Muscle of arm (tissue), 14 donors: ENCODE data around the gene EBLN2. TPM values are rescaled to one million over a fixed set of nuclear protein-coding genes. Genes with fewer than 3 reads are reported as not detected.

Experiments used
- DNase-seq: peaks from one replicate; pipeline ENCODE4 v3.0.0-alpha.2; 2013
- long read RNA-seq, 11 donors: transcript quantifications; one replicate each; lab custom pipeline, GENCODE V29; 2026
- polyA plus RNA-seq, 12 donors: library from polyadenylated mRNA; unstranded; fragments of 120-200 nt; gene quantifications; one replicate each; pipeline ENCODE4 v1.2.1, GENCODE V29; 2013; ENCODE audit not compliant: insufficient read length in 12 of 12

EBLN2 gene
- polyA plus RNA-seq: 1 to 10 TPM in 11 of 12 donors, not detected in 1; 1.4 to 8.7 (median 3.6) TPM
- long read RNA-seq, donor 1, transcript EBLN2-201 (1 exons, 1,679 nt): major isoform, 6 of 6 reads
- long read RNA-seq, donor 1, partial matches to known transcripts: 0 of 6 reads
- long read RNA-seq, donor 1, other reads (novel, unspliced or antisense): 0 of 6 reads
- long read RNA-seq, donor 2, partial matches to known transcripts: 0 of 1 reads
- long read RNA-seq, donor 2, other reads (novel, unspliced or antisense): 0 of 1 reads
- long read RNA-seq, donor 3, partial matches to known transcripts: 0 of 3 reads
- long read RNA-seq, donor 3, other reads (novel, unspliced or antisense): 0 of 3 reads
- long read RNA-seq, donor 4, partial matches to known transcripts: 0 of 1 reads
- long read RNA-seq, donor 4, other reads (novel, unspliced or antisense): 0 of 1 reads
- long read RNA-seq, donor 5, partial matches to known transcripts: 0 of 1 reads
- long read RNA-seq, donor 5, other reads (novel, unspliced or antisense): 0 of 1 reads
- long read RNA-seq, donor 6, partial matches to known transcripts: 0 of 1 reads
- long read RNA-seq, donor 6, other reads (novel, unspliced or antisense): 0 of 1 reads
- long read RNA-seq, donor 7: 0 reads
- long read RNA-seq, donor 8, partial matches to known transcripts: 0 of 1 reads
- long read RNA-seq, donor 8, other reads (novel, unspliced or antisense): 0 of 1 reads
- long read RNA-seq, donor 9: 0 reads
- long read RNA-seq, donor 10: 0 reads
- long read RNA-seq, donor 11, partial matches to known transcripts: 0 of 1 reads
- long read RNA-seq, donor 11, other reads (novel, unspliced or antisense): 0 of 1 reads

GRCh38 chr3:73061416-73061815, at the start of gene EBLN2:
EBLN2 (plus strand) TSS chr3:73061659; CDS start chr3:73062082, 423 bp downstream.
- DNase-seq: no peak

DNA sequence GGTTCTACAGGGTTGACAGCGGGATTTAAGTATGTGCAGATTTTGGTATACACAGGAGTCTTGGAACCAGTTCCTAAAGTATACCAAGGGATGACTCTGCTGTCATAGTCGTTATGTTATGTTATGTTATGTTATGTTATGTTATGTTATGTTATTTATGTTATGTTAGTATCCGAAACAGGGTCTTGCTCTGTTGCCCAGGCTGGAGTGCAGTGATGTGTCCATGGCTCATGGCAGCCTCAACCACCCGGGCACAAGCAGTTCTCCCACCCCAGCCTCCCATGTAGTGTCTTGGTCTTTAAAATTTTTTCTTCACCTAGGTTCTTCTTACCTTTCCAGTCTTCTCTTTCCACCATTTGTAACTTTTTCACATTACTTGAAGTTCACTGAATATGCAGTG, 43.2 kb upstream of the EBLN2 start:
- no peak for DNase-seq

- no peak for DNase-seq
Observed at GRCh38 chr3:73018790-73019441, 42.5 kb upstream of the EBLN2 start.

DNA sequence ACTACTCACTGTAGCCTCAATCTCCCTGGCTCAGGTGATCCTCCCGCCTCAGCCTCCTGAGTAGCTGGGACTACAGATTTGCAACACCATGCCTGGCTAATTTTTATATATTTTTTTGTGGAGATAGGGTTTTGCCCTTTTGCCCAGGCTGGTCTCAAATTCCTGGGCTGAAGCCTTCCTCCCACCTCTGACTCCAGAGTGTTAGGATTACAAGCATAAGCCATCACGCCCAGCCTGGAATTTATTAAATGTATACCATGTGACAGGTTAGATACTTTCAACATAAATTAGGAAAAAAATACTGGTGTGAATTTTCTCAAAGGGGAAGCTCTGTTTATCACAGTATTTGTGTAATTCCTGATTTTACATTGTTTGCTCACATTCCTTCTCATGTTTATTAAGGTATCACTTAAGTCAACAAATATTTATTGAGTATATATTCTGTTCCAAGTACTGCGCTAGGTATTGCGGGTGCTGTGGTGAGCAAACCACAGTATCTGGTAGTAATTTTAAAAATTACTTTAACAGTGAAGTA, 40.1 kb upstream of the EBLN2 start:
- DNase-seq: no peak

- DNase-seq: no peak
Observed at GRCh38 chr3:73024836-73025235, 36.6 kb upstream of the EBLN2 start.

GRCh38 chr3:73026111-73026759, 35.2 kb upstream of the EBLN2 start:
- DNase-seq: no peak

GRCh38 chr3:73026760-73027113, 34.7 kb upstream of the EBLN2 start:
- DNase-seq: no peak

DNA sequence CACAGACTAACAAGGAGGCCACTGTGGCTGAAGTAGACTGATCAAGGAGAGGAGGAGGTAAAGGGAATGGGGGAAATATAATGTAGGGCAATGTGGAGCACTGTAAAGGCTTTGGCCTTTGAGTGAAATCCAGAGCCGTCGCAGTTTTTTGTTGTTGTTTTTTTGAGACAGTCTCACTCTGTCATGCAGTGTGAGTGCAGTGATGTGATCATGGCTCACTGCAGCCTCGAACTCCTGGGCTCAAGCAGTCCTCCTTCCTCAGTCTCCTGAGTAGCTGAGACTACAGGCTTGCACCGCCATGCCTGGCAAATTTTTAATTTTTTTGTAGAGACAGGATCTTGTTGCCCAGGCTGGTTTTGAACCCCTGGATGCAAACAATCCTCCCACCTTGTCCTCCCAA, 32.7 kb upstream of the EBLN2 start:
- no peak for DNase-seq

DNA sequence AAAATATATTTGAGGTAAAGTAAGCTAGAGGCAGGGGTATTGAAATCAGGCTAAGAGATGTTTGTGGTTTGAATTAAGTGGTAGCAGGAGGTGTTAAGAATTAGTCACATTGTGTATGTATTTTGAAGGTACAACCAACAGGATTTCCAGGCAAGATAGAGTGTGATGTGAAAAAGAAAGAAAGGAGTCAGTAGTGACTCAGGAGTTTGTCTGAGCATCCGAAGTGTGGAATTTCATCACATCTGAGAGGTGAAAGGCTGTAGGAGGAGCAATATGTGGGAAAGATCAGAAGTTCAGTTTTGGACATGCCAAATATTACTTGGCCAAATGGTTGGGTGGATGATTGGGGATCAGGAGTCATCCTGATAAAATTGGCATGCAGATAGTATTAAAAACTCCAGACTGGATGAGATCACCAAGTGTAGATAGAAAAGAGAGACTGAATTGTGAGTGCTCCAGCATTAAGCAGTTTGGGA, 32.1 kb upstream of the EBLN2 start:
- peak; percentile 17 for DNase-seq

DNA sequence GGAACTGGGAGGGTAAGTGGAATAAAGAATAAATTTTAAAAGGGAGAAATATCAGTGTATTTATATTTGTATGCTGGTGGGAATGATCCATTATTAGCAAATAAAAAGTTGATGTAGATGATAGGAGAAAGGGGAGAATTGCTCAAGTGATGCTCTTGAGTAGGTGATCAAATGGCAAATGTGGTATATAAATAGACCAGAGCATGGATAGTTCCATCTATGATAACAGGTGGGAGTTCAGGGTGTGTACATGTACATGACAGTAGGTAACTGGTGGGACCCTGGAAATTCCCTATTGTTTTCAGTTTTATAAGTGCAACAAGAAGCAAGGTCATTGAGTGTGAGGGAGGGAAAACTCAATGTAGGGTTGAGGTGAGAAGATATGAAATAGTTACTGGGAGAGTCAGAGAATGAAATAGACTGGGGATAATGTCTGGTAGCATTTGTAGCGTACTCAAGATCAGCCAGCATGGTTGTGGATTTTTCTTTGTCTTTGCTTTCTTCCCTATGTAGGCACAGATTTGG, 31.3 kb upstream of the EBLN2 start:
- DNase-seq: no peak

- no peak for DNase-seq
Observed at GRCh38 chr3:73031573-73032103, 29.8 kb upstream of the EBLN2 start.

- DNase-seq: no peak
Observed at GRCh38 chr3:73036694-73037591, 24.5 kb upstream of the EBLN2 start.

GRCh38 chr3:73041537-73041936, 19.9 kb upstream of the EBLN2 start:
- DNase-seq: no peak

DNA sequence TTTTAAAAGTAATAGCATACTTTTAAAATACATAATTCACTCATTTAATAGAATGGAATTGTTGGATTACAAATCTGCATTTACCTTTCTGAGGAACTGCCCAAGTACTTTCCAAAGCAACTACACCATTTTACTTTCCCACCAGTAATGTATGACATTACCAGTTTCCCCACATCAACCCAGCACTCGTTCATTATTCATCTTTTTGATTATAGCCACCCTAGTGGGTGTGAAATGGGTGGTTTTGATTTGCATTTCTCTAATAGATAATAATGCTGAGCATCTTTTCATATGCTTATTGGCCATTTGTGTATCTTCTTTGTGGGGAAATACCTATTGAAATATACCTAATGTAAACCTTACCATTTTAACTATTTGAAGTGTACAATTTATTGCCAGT, 18.0 kb upstream of the EBLN2 start:
- DNase-seq: no peak

DNA sequence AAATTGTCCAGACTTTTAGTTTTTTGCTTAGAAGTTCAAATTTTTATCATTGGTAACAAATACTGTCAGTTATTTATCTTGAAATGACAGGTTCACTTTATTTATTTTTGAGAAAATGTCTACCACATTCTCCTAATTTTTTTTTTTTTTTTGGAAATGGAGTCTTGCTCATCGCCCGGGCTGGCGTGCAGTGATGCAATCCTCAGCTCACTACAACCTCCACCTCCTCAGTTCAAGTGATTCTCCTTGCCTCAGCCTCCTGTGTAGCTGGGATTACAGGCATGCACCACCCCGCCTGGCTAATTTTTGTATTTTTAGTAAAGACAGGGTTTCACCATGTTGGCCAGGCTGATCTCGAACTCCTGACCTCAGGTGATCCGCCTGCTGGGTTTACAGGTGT, 16.1 kb upstream of the EBLN2 start:
- no peak for DNase-seq

DNA sequence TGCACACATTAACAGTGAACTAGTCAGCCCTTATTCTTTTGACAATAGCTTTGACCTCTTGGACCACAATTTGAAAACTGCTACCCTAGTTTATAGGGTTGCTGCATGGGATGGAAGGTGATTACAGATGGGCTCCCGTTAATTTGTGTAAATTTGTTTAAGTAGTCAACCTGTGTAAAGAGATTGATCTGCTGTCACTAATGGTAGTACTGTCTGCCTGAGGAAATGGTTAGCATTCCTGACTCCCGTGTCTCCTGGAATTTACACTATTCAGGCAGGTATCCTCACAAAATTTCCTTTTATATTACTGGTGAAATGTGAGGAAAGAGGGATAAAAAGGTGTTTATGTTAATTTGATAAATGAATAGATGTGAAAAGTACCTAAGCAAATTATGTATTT, 15.3 kb upstream of the EBLN2 start:
- DNase-seq: no peak

DNA sequence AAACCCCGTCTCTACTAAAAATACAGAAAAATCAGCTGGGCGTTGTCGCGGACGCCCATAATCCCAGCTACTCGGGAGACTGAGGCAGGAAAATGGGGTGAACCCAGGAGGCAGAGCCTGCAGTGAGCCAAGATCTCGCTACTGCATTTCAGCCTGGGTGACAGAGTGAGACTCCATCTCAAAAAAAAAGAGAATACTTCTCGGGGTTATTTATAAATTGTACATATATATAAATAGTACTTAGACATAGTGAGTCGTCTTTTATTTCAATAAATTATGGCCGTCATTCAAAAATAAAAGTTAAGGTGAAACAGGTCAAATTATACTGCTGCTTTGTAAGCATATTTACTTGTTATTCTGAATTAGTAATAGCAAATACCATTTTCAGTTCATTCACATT, 12.1 kb upstream of the EBLN2 start:
- DNase-seq: no peak

- no peak for DNase-seq
Observed at GRCh38 chr3:73052857-73053256, 8.6 kb upstream of the EBLN2 start.

GRCh38 chr3:73055583-73055982, 5.9 kb upstream of the EBLN2 start:
- no peak for DNase-seq
